HCT116 (cell line): Measurements from ENCODE around the gene VRK1. TPM values are rescaled to one million over a fixed set of nuclear protein-coding genes. Genes with fewer than 3 reads are reported as not detected.

Source experiments
- ATAC-seq: fragments of 200-7000 bp; cut with Tn5 transposase; 2 replicates; pipeline ENCODE4 v1.9.1; 2020; ENCODE audit warnings: mild to moderate bottlenecking, moderate library complexity
- BruUV-seq: library from RNA; stranded (reverse); fragments of 400-500 nt; replicated peaks from 2 replicates; lab custom pipeline; 2021; lab: Mats Ljungman, UMichigan
- CTCF ChIA-PET: fragments of 300-600 bp; sonication (Branson Sonifier 250); formaldehyde crosslinking; loops from one replicate; lab custom pipeline; 2021; ENCODE audit warnings: antibody characterized with exemption; lab: Charles Lee
- POLR2A ChIA-PET: fragments of 300-600, 350-600 bp; sonication (Branson Sonifier 250); formaldehyde crosslinking; loops from one replicate; lab custom pipeline; 2021; ENCODE audit warnings: antibody characterized with exemption; lab: Charles Lee
- RAD21 ChIA-PET, 2 experiments: fragments of 300-600 bp; sonication (Branson Sonifier 250); formaldehyde crosslinking; loops; one replicate each; lab custom pipeline; 2023; ENCODE audit warnings: low total read pairs in 2 of 2; ENCODE audit not compliant: uncharacterized antibody in 2 of 2, unreplicated experiment in 2 of 2, low non-redundant PET in 1 of 2; lab: Charles Lee
- DNase-seq: peaks from one replicate; pipeline ENCODE4 v3.0.0-alpha.2; 2010; ENCODE audit warnings: low read depth, low spot score
- H2AFZ ChIP-seq: fragments of 200-600 bp; shearing (Covaris generic), sonication (generic); 2 replicates; pipeline ENCODE4 v1.6.1; 2017; ENCODE audit warnings: low read depth, mixed run types, mixed read lengths, antibody characterized with exemption, low read length; ENCODE audit not compliant: poor library complexity, severe bottlenecking
- H3K27ac ChIP-seq: 2 replicates; pipeline ENCODE4 v1.5.1; 2012; ENCODE audit warnings: low read depth, low read length
- H3K27me3 ChIP-seq: fragments of 200-600 bp; sonication (generic); 2 replicates; pipeline ENCODE4 v1.6.1; 2016; ENCODE audit warnings: mixed run types, low read length, mixed read lengths; ENCODE audit not compliant: insufficient read depth
- H3K36me3 ChIP-seq, 2 experiments: fragments of 200-500 bp in 1 of 2; fragments of 200-600 bp in 1 of 2; sonication (Bioruptor generic) in 1 of 2; sonication (generic) in 1 of 2; 2 replicates each; pipeline versions ENCODE4 v1.5.1 to v1.6.1; 2014 to 2016; ENCODE audit warnings: low read length in 2 of 2, inconsistent platforms in 1 of 2, mixed read lengths in 1 of 2, mixed run types in 1 of 2; ENCODE audit not compliant: insufficient read depth in 2 of 2, control insufficient read depth in 1 of 2
- H3K4me1 ChIP-seq, 2 experiments: fragments of 200-600 bp in 1 of 2; sonication (generic) in 1 of 2; 2 replicates each; pipeline versions ENCODE4 v1.5.1 to v1.6.1; 2012 to 2017; ENCODE audit warnings: low read length in 2 of 2, inconsistent platforms in 1 of 2, mild to moderate bottlenecking in 1 of 2, mixed read lengths in 1 of 2, mixed run types in 1 of 2, moderate library complexity in 1 of 2; ENCODE audit not compliant: insufficient read depth in 2 of 2, control insufficient read depth in 1 of 2
- H3K4me2 ChIP-seq: fragments of 200-600 bp; sonication (generic); 2 replicates; pipeline ENCODE4 v1.6.1; 2017; ENCODE audit warnings: mixed run types, low read length, mixed read lengths
- H3K4me3 ChIP-seq, 2 experiments: fragments of 200-600 bp in 1 of 2; sonication (generic) in 1 of 2; replicated peaks in 1 of 2; 2 replicates each; pipeline ENCODE4 v1.5.1; 2011 to 2016; ENCODE audit warnings: low read length in 2 of 2, control low read depth in 1 of 2, low read depth in 1 of 2, mild to moderate bottlenecking in 1 of 2, mixed read lengths in 1 of 2, mixed run types in 1 of 2
- H3K79me2 ChIP-seq: fragments of 200-600 bp; sonication (generic); 2 replicates; pipeline ENCODE4 v1.6.1; 2017; ENCODE audit warnings: mild to moderate bottlenecking, mixed run types, low read length, moderate library complexity, mixed read lengths; ENCODE audit not compliant: insufficient read depth
- H3K9ac ChIP-seq: fragments of 200-600 bp; sonication (generic); 2 replicates; pipeline ENCODE4 v1.6.1; 2016; ENCODE audit warnings: low read length, mixed read lengths
- H3K9me2 ChIP-seq: fragments of 200-600 bp; sonication (generic), shearing (Covaris generic); 2 replicates; pipeline ENCODE4 v1.6.1; 2017; ENCODE audit warnings: mixed run types, mild to moderate bottlenecking, moderate library complexity; ENCODE audit not compliant: insufficient read depth
- H3K9me3 ChIP-seq, 2 experiments: fragments of 200-500 bp in 1 of 2; fragments of 200-600 bp in 1 of 2; sonication (Bioruptor generic) in 1 of 2; sonication (generic) in 1 of 2; 2 replicates each; pipeline ENCODE4 v1.6.1; 2014 to 2017; ENCODE audit warnings: low read length in 2 of 2, mixed read lengths in 2 of 2, inconsistent platforms in 1 of 2, low read depth in 1 of 2, mild to moderate bottlenecking in 1 of 2, mixed run types in 1 of 2, moderate library complexity in 1 of 2; ENCODE audit not compliant: control insufficient read depth in 1 of 2, insufficient read depth in 1 of 2
- H4K20me1 ChIP-seq: fragments of 200-600 bp; sonication (generic), shearing (Covaris generic); 2 replicates; pipeline ENCODE4 v1.6.1; 2017; ENCODE audit warnings: mixed run types, mild to moderate bottlenecking, moderate library complexity; ENCODE audit not compliant: insufficient read depth
- ATF3 ChIP-seq: IDR thresholded peaks from 2 replicates; pipeline ENCODE4 v1.6.1; 2012
- CBX3 ChIP-seq: IDR thresholded peaks from 2 replicates; pipeline ENCODE4 v1.6.1; 2012; ENCODE audit warnings: low read depth
- CEBPB ChIP-seq: IDR thresholded peaks from 2 replicates; pipeline ENCODE4 v1.6.1; 2012; ENCODE audit warnings: low read depth
- EGR1 ChIP-seq: IDR thresholded peaks from 2 replicates; pipeline ENCODE4 v1.6.1; 2012; ENCODE audit warnings: low read depth
- ELF1 ChIP-seq: IDR thresholded peaks from 2 replicates; pipeline ENCODE4 v1.6.1; 2012; ENCODE audit warnings: low read depth, borderline replicate concordance
- EZH2 ChIP-seq: fragments of 200-600 bp; sonication (generic); IDR thresholded peaks from 2 replicates; pipeline ENCODE4 v1.6.1; 2017; ENCODE audit warnings: antibody characterized with exemption, mixed run types
- EZH2phosphoT487 ChIP-seq: fragments of 200-600 bp; IDR thresholded peaks from 2 replicates; pipeline ENCODE4 v1.6.1; 2018; ENCODE audit warnings: antibody characterized with exemption, borderline replicate concordance
- FOSL1 ChIP-seq: IDR thresholded peaks from 2 replicates; pipeline ENCODE4 v1.6.1; 2012; ENCODE audit warnings: low read depth
- JUND ChIP-seq: IDR thresholded peaks from 2 replicates; pipeline ENCODE4 v1.6.1; 2012
- MAX ChIP-seq: IDR thresholded peaks from 2 replicates; pipeline ENCODE4 v1.6.1; 2012
- RAD21 ChIP-seq: IDR thresholded peaks from 2 replicates; pipeline ENCODE4 v1.6.1; 2012; ENCODE audit warnings: low read depth, mild to moderate bottlenecking
- REST ChIP-seq: IDR thresholded peaks from 2 replicates; pipeline ENCODE4 v1.6.1; 2012; ENCODE audit warnings: low read depth
- SIN3A ChIP-seq: IDR thresholded peaks from 2 replicates; pipeline ENCODE4 v1.6.1; 2012; ENCODE audit warnings: low read depth
- SP1 ChIP-seq: IDR thresholded peaks from 2 replicates; pipeline ENCODE4 v1.6.1; 2012; ENCODE audit warnings: low read depth
- SRF ChIP-seq: IDR thresholded peaks from 2 replicates; pipeline ENCODE4 v1.6.1; 2012; ENCODE audit warnings: low read depth
- TCF7L2 ChIP-seq: IDR thresholded peaks from 2 replicates; pipeline ENCODE4 v1.7.0; 2011; ENCODE audit warnings: borderline replicate concordance, inconsistent platforms; ENCODE audit not compliant: insufficient read depth, insufficient read length; ENCODE audit errors: extremely low read depth
- YY1 ChIP-seq: IDR thresholded peaks from 2 replicates; pipeline ENCODE4 v1.6.1; 2011; ENCODE audit warnings: low read length, low read depth, moderate library complexity, mild to moderate bottlenecking; ENCODE audit not compliant: insufficient replicate concordance; ENCODE audit errors: extremely low read depth
- ZBTB33 ChIP-seq: IDR thresholded peaks from 2 replicates; pipeline ENCODE4 v1.6.1; 2011; ENCODE audit warnings: mild to moderate bottlenecking, low read length, moderate library complexity; ENCODE audit not compliant: insufficient replicate concordance; ENCODE audit errors: extremely low read depth
- ZFX ChIP-seq: fragments of 450-650 bp; IDR thresholded peaks from 2 replicates; pipeline ENCODE4 v1.6.1; 2017
- ZNF274 ChIP-seq: fragments of 200-500 bp; sonication (Bioruptor generic); IDR thresholded peaks from 2 replicates; pipeline ENCODE4 v1.6.1; 2014; ENCODE audit warnings: mild to moderate bottlenecking, low read depth, low read length, inconsistent platforms
- intact Hi-C: fragments of 100-400 bp; cut with micrococcal nuclease; formaldehyde crosslinking; loops from 2 replicates; pipeline ENCODE4 v1.10.0; 2022
- total RNA-seq: library from RNA; stranded (reverse); gene quantifications from one replicate; pipeline ENCODE4 v1.2.1, GENCODE V29; 2021; ENCODE audit not compliant: unreplicated experiment

VRK1 gene
- total RNA-seq, 1 experiment from 2014 or later = 51.4 TPM

- Histone ChIP-seq H3K9me3 (no peaks in the 10 kb centered on the region), H4K20me1 (no peaks in the 10 kb centered on the region), H3K9me2 (no peaks in the 10 kb centered on the region), H3K4me2 (no peak overlapping the region), H3K27ac (no peak overlapping the region), H3K79me2 (peaks cover 2% of the 10 kb centered on the region), H2AFZ (no peak overlapping the region), H3K4me3 (no peak overlapping the region), H3K36me3 (no peaks in the 10 kb centered on the region), H3K9ac (no peak overlapping the region), H3K27me3 (no peaks in the 10 kb centered on the region), H3K4me1 (no peaks in the 10 kb centered on the region; a peak in 2 of 4 replicates)
- POLR2A ChIA-PET = no interaction called here
- no TSS peak for BruUV-seq
- TF ChIP-seq RAD21 (no peak), FOSL1 (no peak), ZFX (no peak), EGR1 (no peak), MAX (no peak), SRF (no peak), ATF3 (no peak), SP1 (no peak), TCF7L2 (no peak), YY1 (no peak), JUND (no peak), EZH2phosphoT487 (no peak), REST (no peak), EZH2 (no peak), ZBTB33 (no peak), ZNF274 (no peak), CBX3 (no peak), ELF1 (no peak), SIN3A (no peak), CEBPB (no peak)
- intact Hi-C loops = loop anchor here (10.0 kb wide), 1 partner anchor 322 kb away; no protein-coding TSS in a partner anchor
- DNase-seq (no peak), ATAC-seq (no peak)
- RAD21 ChIA-PET = no interaction called here
- CTCF ChIA-PET = no interaction called here
Measured at GRCh38 chr14:96792591-96792990, 4.6 kb upstream of the VRK1 start.
